ENCODE results near the gene TDP1. TPM values are rescaled to one million over a fixed set of nuclear protein-coding genes. Genes with fewer than 3 reads are reported as not detected.

The TDP1 gene
- total and polyA plus RNA-seq, 2 of the 13 experiments (the other 11 are each of a cell fraction or from before 2014, with no cell fraction given): 16.4 to 31.2 TPM

DNA sequence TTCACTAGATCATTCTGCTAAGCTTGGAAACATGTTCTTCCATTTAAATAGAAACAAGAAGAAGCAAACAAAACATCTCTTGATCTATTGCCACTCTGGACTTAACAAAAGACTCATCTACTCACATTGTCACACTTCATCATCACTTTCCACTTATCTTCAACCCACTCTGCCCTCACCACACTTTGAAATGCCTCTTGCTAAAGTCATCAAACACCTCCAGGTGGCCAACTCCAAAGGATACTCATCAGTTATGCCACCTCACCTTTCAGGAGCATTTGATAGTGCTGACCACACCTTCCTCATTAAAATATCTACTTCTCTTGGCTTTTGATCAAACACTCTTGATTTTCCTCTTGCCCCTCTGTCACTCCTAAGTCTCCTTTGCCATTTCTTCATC lies 8.4 kb upstream of the TDP1 start (continued):
- TF ChIP-seq ZNF577 (CRISPR knock-in tag; IDR thresholded peaks at IDR 0.05; ENCODE audit: borderline replicate concordance, low read depth) (no peak), ZFAT (CRISPR knock-in tag; conservative IDR thresholded peaks at IDR 0.05) (no peak)

DNA sequence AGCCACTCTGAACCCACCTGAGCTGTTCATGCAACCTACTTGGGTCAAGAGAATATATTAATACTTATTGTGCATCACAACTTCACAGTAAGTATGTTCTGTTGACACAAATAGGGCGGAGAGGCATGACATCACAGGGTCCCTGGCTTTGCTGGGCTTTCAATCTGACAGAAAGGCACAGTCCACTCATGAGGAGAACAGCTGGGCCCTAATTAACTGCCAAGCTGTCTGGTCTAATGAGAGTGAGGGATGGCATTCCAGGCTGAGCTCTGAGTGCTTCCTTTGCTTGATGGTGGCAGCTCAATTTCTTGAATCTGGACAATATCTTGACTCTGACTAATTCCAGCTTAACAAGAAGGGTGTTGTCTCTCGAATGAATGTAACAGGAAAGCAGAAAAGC lies 3.2 kb upstream of the TDP1 start:
- Histone ChIP-seq H3K4me2 (ENCODE audit: low read depth, low read length) (no peak overlapping the region), H3K4me1 (ENCODE audit: insufficient read depth, low read length) (peaks cover 16% of the 10 kb centered on the region), H3K79me2 (ENCODE audit: insufficient read depth, low read length) (peaks cover 14% of the 10 kb centered on the region), H3K27me3 (ENCODE audit: control insufficient read depth in 1 of 2, insufficient read depth in 2 of 2, low read length in 2 of 2) (no peaks in the 10 kb centered on the region; a peak in 1 of 5 replicates), H4K20me1 (ENCODE audit: insufficient read depth, low read length) (no peaks in the 10 kb centered on the region), H2AFZ (ENCODE audit: low read length) (no peak overlapping the region), H3K9ac (ENCODE audit: insufficient read depth, low read depth, low read length) (no peak overlapping the region), H3K27ac (ENCODE audit: extremely low read length, insufficient read depth, low read length) (no peak overlapping the region), H3K36me3 (replicated peaks in 1 of 2; ENCODE audit: control insufficient read depth in 1 of 2, insufficient read depth in 2 of 2, low read length in 2 of 2) (no peaks in the 10 kb centered on the region), H3K4me3 (replicated peaks in 1 of 3; ENCODE audit: insufficient read depth in 1 of 3, low read depth in 2 of 3, low read length in 3 of 3) (no peak overlapping the region), H3K9me3 (ENCODE audit: low read length) (no peaks in the 10 kb centered on the region)
- POLR2A ChIA-PET: no interaction called here
- TF ChIP-seq EP300 (IDR thresholded peaks at IDR 0.05; ENCODE audit: low read depth in 2 of 2, low read length in 2 of 2): no peak
- TF ChIP-seq EP300 (CRISPR knock-in tag; IDR thresholded peaks at IDR 0.05; ENCODE audit: borderline replicate concordance): no peak
- no peak for TF ChIP-seq RBM39 (IDR thresholded peaks at IDR 0.05; ENCODE audit: low read depth, low read length, poor library complexity, severe bottlenecking)
- no peak for TF ChIP-seq ZBTB3 (CRISPR knock-in tag; IDR thresholded peaks at IDR 0.05; ENCODE audit: borderline replicate concordance, low read depth)
- no peak for TF ChIP-seq ZNF564 (CRISPR knock-in tag; IDR thresholded peaks at IDR 0.05)
- TF ChIP-seq PAWR (CRISPR knock-in tag; IDR thresholded peaks at IDR 0.05; ENCODE audit: borderline replicate concordance): no peak
- no peak for TF ChIP-seq ZNF577 (CRISPR knock-in tag; IDR thresholded peaks at IDR 0.05; ENCODE audit: borderline replicate concordance, low read depth)
- TF ChIP-seq ZGPAT (CRISPR knock-in tag; IDR thresholded peaks at IDR 0.05): no peak
- TF ChIP-seq, protein P1, sequence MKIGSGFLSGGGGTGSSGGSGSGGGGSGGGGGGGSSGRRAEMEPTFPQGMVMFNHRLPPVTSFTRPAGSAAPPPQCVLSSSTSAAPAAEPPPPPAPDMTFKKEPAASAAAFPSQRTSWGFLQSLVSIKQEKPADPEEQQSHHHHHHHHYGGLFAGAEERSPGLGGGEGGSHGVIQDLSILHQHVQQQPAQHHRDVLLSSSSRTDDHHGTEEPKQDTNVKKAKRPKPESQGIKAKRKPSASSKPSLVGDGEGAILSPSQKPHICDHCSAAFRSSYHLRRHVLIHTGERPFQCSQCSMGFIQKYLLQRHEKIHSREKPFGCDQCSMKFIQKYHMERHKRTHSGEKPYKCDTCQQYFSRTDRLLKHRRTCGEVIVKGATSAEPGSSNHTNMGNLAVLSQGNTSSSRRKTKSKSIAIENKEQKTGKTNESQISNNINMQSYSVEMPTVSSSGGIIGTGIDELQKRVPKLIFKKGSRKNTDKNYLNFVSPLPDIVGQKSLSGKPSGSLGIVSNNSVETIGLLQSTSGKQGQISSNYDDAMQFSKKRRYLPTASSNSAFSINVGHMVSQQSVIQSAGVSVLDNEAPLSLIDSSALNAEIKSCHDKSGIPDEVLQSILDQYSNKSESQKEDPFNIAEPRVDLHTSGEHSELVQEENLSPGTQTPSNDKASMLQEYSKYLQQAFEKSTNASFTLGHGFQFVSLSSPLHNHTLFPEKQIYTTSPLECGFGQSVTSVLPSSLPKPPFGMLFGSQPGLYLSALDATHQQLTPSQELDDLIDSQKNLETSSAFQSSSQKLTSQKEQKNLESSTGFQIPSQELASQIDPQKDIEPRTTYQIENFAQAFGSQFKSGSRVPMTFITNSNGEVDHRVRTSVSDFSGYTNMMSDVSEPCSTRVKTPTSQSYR (CRISPR knock-in tag; IDR thresholded peaks at IDR 0.05; ENCODE audit: borderline replicate concordance): no peak
- no peak for TF ChIP-seq NCOA5 (CRISPR knock-in tag; IDR thresholded peaks at IDR 0.05)
- TF ChIP-seq TGIF2 (CRISPR knock-in tag; IDR thresholded peaks at IDR 0.05): no peak
- no peak for TF ChIP-seq ZNF430 (CRISPR knock-in tag; IDR thresholded peaks at IDR 0.05)
- no peak for DNase-seq (ENCODE audit: low spot score)
- intact Hi-C loops (cut with micrococcal nuclease; ENCODE audit: unreplicated experiment) (no loop called here), in situ Hi-C loops (cut with HindIII; ENCODE audit: extremely low pct_ligation_motif_present, low pct_unique_long_range_greater_than_20kb) (loop anchor here (25.0 kb wide), 1 partner anchor 285 kb away; no protein-coding TSS in a partner anchor)
- FAIRE-seq: no peak
- no TSS peak for BruUV-seq (replicated peaks)
- CTCF ChIA-PET (ENCODE audit: low intra/inter-chr PET ratio, low total read pairs): no interaction called here
- 92% methylated on average over 2 of the region's 2 CpGs for WGBS (ENCODE audit: low lambda C conversion rate)
- ATAC-seq: no peak

Data from HepG2 (cell line).